Adipocyte (in vitro differentiated cells): ENCODE data around the gene CLDND1.

Source experiments
- DNase-seq: peaks from one replicate; pipeline ENCODE4 v3.0.0-alpha.2; 2015; ENCODE audit warnings: low read depth
- H3K27me3 ChIP-seq: replicated peaks from 2 replicates; pipeline ENCODE4 v1.7.0; 2013; ENCODE audit warnings: mild to moderate bottlenecking, low read length, moderate library complexity; ENCODE audit not compliant: control insufficient read depth, insufficient read depth
- H3K36me3 ChIP-seq: 2 replicates; pipeline ENCODE4 v1.7.0; 2013; ENCODE audit warnings: low read length, mild to moderate bottlenecking, moderate library complexity; ENCODE audit not compliant: control insufficient read depth, insufficient read depth, severe bottlenecking
- H3K4me1 ChIP-seq: 2 replicates; pipeline ENCODE4 v1.7.0; 2013; ENCODE audit warnings: mild to moderate bottlenecking, low read length, moderate library complexity; ENCODE audit not compliant: control insufficient read depth, insufficient read depth
- H3K4me3 ChIP-seq: 2 replicates; pipeline ENCODE4 v1.7.0; 2013; ENCODE audit warnings: mild to moderate bottlenecking, low read length, moderate library complexity
- H3K9ac ChIP-seq: 2 replicates; pipeline ENCODE4 v1.7.0; 2013; ENCODE audit warnings: mild to moderate bottlenecking, low read length, moderate library complexity
- H3K9me3 ChIP-seq: 2 replicates; pipeline ENCODE4 v1.7.0; 2013; ENCODE audit warnings: mild to moderate bottlenecking, low read length, moderate library complexity; ENCODE audit not compliant: control insufficient read depth

Gene CLDND1

GRCh38 chr3:98512576-98512975 lies 10.1 kb downstream of the CLDND1 start:
- Histone ChIP-seq H3K27me3 (no peaks in the 10 kb centered on the region), H3K4me1 (peaks cover 8% of the 10 kb centered on the region), H3K4me3 (no peak overlapping the region), H3K9ac (no peak overlapping the region), H3K9me3 (no peaks in the 10 kb centered on the region), H3K36me3 (peaks cover 28% of the 10 kb centered on the region)
- DNase-seq: no peak

GRCh38 chr3:98508582-98508981 lies 14.1 kb downstream of the CLDND1 start:
- Histone ChIP-seq H3K9me3 (no peaks in the 10 kb centered on the region), H3K4me3 (no peak overlapping the region), H3K27me3 (no peaks in the 10 kb centered on the region), H3K4me1 (peaks cover 13% of the 10 kb centered on the region), H3K36me3 (peaks cover 3% of the 10 kb centered on the region), H3K9ac (no peak overlapping the region)
- no peak for DNase-seq

GRCh38 chr3:98504539-98504938 lies 18.2 kb downstream of the CLDND1 start:
- Histone ChIP-seq H3K9me3 (no peaks in the 10 kb centered on the region), H3K27me3 (no peaks in the 10 kb centered on the region), H3K36me3 (no peaks in the 10 kb centered on the region), H3K4me1 (peaks cover 5% of the 10 kb centered on the region), H3K9ac (no peak overlapping the region), H3K4me3 (no peak overlapping the region)
- DNase-seq: no peak

DNA sequence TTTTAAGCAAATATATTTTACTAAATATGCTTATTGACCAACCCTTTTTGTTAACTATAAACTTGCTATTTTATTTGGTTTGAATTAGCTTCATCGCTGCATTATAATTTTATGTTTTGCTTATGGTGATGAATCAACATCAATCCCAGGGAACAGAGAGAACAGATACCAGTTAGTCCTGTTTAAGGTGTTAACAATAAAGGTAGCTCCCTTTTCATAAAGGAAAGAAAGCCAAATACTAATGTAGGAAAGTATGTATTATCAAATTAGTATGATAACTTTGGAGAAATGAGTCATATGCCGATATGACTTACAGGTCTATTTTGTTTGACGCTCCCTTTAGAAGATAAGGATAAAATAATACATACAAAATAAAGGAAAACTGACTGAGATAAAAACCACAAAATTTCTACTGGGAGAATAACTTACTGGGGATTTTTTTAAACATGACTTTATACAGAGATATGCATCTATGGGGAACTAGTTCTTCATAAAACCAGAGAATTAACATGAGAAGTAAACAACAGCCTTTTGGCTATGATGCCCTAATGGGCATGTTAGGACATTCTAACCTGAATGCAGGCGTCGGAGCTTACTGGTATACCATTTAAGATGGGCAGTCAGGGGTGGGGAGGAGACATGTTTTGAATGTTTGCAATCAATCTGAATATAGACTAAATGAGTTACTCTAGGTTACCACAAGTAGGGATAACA lies 20.7 kb downstream of the CLDND1 start:
- Histone ChIP-seq H3K9me3 (no peaks in the 10 kb centered on the region), H3K4me3 (no peak overlapping the region), H3K9ac (no peak overlapping the region), H3K36me3 (no peaks in the 10 kb centered on the region), H3K27me3 (no peaks in the 10 kb centered on the region), H3K4me1 (peaks cover 5% of the 10 kb centered on the region)
- no peak for DNase-seq

GRCh38 chr3:98501270-98501669 lies 21.4 kb downstream of the CLDND1 start:
- H3K9ac ChIP-seq: no peak overlapping the region
- no peak overlapping the region for H3K4me3 ChIP-seq
- no peak for DNase-seq
- no peaks in the 10 kb centered on the region for H3K36me3 ChIP-seq
- peaks cover 5% of the 10 kb centered on the region for H3K4me1 ChIP-seq
- no peaks in the 10 kb centered on the region for H3K9me3 ChIP-seq
- no peaks in the 10 kb centered on the region for H3K27me3 ChIP-seq

- Histone ChIP-seq H3K4me1 (peaks cover 5% of the 10 kb centered on the region), H3K4me3 (no peak overlapping the region), H3K36me3 (no peaks in the 10 kb centered on the region), H3K27me3 (no peaks in the 10 kb centered on the region), H3K9ac (no peak overlapping the region), H3K9me3 (no peaks in the 10 kb centered on the region)
- no peak for DNase-seq
Measured at GRCh38 chr3:98500019-98500418, 22.7 kb downstream of the CLDND1 start.

DNA sequence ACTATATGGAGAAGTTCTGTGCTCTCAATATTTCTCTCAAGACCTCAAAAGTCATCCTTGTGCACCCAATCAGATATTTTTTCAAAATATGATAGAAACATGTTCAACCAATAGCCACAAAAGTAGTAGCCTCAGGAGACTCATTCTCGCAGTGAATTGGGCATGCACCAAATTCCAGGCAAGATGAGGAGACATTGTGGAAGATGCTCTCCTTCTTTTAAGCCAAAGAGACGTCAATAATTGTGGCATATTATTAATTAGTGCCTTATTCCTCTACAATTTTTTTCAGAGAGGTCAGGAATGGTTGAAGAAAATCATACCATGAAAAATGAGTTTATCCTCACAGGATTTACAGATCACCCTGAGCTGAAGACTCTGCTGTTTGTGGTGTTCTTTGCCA lies 25.3 kb downstream of the CLDND1 start, which contains the start of gene OR5K2:
Gene OR5K2 (plus strand): TSS at position 301 of the 400 bp plus-strand sequence. CDS start 0 bp downstream, at position 301.
- no peaks in the 10 kb centered on the region for H3K9me3 ChIP-seq
- no peaks in the 10 kb centered on the region for H3K36me3 ChIP-seq
- H3K9ac ChIP-seq: no peak within 1 kb of the TSS
- no peak for DNase-seq
- no peak within 1 kb of the TSS for H3K4me3 ChIP-seq
- H3K27me3 ChIP-seq: no peaks in the 10 kb centered on the region
- H3K4me1 ChIP-seq: no peaks in the 10 kb centered on the region

GRCh38 chr3:98483626-98484025 lies 39.1 kb downstream of the CLDND1 start:
- H3K4me3 ChIP-seq: no peak overlapping the region
- H3K9me3 ChIP-seq: peaks cover 18% of the 10 kb centered on the region
- H3K4me1 ChIP-seq: no peaks in the 10 kb centered on the region
- DNase-seq: no peak
- no peaks in the 10 kb centered on the region for H3K36me3 ChIP-seq
- H3K9ac ChIP-seq: no peak overlapping the region
- H3K27me3 ChIP-seq: no peaks in the 10 kb centered on the region

DNA sequence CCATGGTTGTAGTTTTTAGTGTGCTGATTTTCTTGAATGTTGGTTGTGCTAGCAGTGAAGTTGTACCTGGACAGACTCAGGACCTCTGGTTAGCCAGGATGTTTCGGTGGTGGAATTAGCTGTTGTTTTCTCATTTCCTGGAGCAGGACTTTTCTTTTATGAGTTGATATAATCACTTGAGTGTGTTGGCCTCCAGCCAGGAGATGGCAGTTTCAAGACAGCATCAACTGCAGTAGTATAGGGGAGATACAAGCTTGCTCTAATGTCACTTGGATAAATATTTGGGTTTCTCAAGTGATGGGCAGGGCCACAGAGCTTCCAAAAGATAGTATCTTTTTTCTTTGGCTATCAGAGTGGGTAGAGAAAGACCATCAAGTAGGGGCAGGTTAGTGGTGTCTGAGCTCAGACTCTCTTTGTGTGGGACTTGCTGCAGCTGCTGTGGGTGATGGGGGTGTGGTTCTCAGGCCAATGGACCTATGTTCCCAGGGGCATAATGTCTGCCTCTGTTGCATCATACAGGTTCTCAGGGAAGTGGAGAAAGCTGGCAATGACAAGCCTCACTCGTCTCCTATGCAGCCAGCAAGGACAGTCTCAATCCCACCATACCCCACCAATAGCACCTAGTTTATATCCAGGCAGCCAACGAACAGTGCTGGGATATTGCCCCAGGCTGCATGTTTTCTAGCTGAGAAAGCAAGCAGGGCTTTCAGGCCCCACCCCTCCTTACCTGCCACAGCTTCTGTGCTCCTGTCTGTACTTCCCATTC lies 39.8 kb downstream of the CLDND1 start:
- H3K4me1 ChIP-seq: no peaks in the 10 kb centered on the region
- no peak overlapping the region for H3K4me3 ChIP-seq
- H3K9ac ChIP-seq: no peak overlapping the region
- no peaks in the 10 kb centered on the region for H3K36me3 ChIP-seq
- no peak for DNase-seq
- peaks cover 15% of the 10 kb centered on the region for H3K9me3 ChIP-seq
- H3K27me3 ChIP-seq: no peaks in the 10 kb centered on the region
